Panc1 (cell line): ENCODE data around the gene YTHDC2. TPM values are rescaled to one million over a fixed set of nuclear protein-coding genes. Genes with fewer than 3 reads are reported as not detected.

ENCODE experiments used
- ATAC-seq: fragments of 200-7000 bp; cut with Tn5 transposase; 2 replicates; pipeline ENCODE4 v1.9.1; 2020; ENCODE audit warnings: mild to moderate bottlenecking, moderate library complexity
- BruUV-seq: library from RNA; stranded (reverse); fragments of 400-500 nt; replicated peaks from 2 replicates; lab custom pipeline; 2021; lab: Mats Ljungman, UMichigan
- CTCF ChIA-PET: fragments of 300-600 bp; sonication (Branson Sonifier 250); formaldehyde crosslinking; loops from one replicate; lab custom pipeline; 2022; ENCODE audit warnings: antibody characterized with exemption; lab: Charles Lee
- POLR2A ChIA-PET: fragments of 300-600 bp; sonication (Branson Sonifier 250); formaldehyde crosslinking; loops from one replicate; lab custom pipeline; 2022; ENCODE audit warnings: antibody characterized with exemption; lab: Charles Lee
- DNase-seq: peaks from one replicate; pipeline ENCODE4 v3.0.0-alpha.2; 2010; ENCODE audit warnings: low read depth, low spot score
- H3K27ac ChIP-seq: 2 replicates; pipeline ENCODE4 v1.5.1; 2011; ENCODE audit warnings: mild to moderate bottlenecking, low read length, inconsistent platforms
- H3K27me3 ChIP-seq: fragments of 200-500 bp; sonication (Bioruptor generic); 2 replicates; pipeline ENCODE4 v1.6.0; 2014; ENCODE audit warnings: low read length, inconsistent platforms; ENCODE audit not compliant: control insufficient read depth, insufficient read depth
- H3K36me3 ChIP-seq: fragments of 200-500 bp; sonication (Bioruptor generic); 2 replicates; pipeline ENCODE4 v1.5.1; 2014; ENCODE audit warnings: inconsistent platforms, mild to moderate bottlenecking, low read length, moderate library complexity; ENCODE audit not compliant: control insufficient read depth, insufficient read depth
- H3K4me1 ChIP-seq: 2 replicates; pipeline ENCODE4 v1.5.1; 2011; ENCODE audit warnings: inconsistent platforms, mild to moderate bottlenecking, low read length, moderate library complexity; ENCODE audit not compliant: control insufficient read depth, insufficient read depth
- H3K4me3 ChIP-seq, 2 experiments: 2 replicates each; pipeline ENCODE4 v1.5.1; 2011 to 2012; ENCODE audit warnings: low read depth in 2 of 2, low read length in 2 of 2, mild to moderate bottlenecking in 2 of 2, inconsistent platforms in 1 of 2, moderate library complexity in 1 of 2
- H3K9me3 ChIP-seq: fragments of 200-500 bp; sonication (Bioruptor generic); 2 replicates; pipeline ENCODE4 v1.5.1; 2014; ENCODE audit warnings: low read depth, mild to moderate bottlenecking, inconsistent platforms, low read length, moderate library complexity; ENCODE audit not compliant: control insufficient read depth, insufficient read depth
- CTCF ChIP-seq: fragments of 450-650 bp; IDR thresholded peaks from 2 replicates; pipeline ENCODE4 v1.5.1; 2017; ENCODE audit warnings: mild to moderate bottlenecking
- POLR2AphosphoS5 ChIP-seq: IDR thresholded peaks from 2 replicates; pipeline ENCODE4 v1.6.1; 2012; ENCODE audit warnings: mild to moderate bottlenecking, low read depth, low read length, moderate library complexity
- REST ChIP-seq, 2 experiments: IDR thresholded peaks; 2 replicates each; pipeline ENCODE4 v1.6.1; 2011 to 2012; ENCODE audit warnings: low read depth in 2 of 2, control low read depth in 1 of 2, low read length in 1 of 2, mild to moderate bottlenecking in 1 of 2, moderate library complexity in 1 of 2; ENCODE audit not compliant: insufficient read depth in 1 of 2
- SIN3A ChIP-seq: IDR thresholded peaks from 2 replicates; pipeline ENCODE4 v1.6.1; 2012; ENCODE audit warnings: low read depth, mild to moderate bottlenecking, low read length, moderate library complexity, borderline replicate concordance; ENCODE audit not compliant: insufficient read depth
- TCF7L2 ChIP-seq: IDR thresholded peaks from 2 replicates; pipeline ENCODE4 v1.6.1; 2011; ENCODE audit warnings: mild to moderate bottlenecking, low read depth, low read length, inconsistent platforms
- in situ Hi-C: cut with HindIII; loops from 2 replicates; pipeline ENCODE4 v1.10.0; 2016; ENCODE audit warnings: low sequenced_read_pairs, low pct_unique_long_range_greater_than_20kb
- intact Hi-C: fragments of 100-400 bp; cut with micrococcal nuclease; formaldehyde crosslinking; loops from one replicate; pipeline ENCODE4 v1.10.0; 2022; ENCODE audit not compliant: unreplicated experiment
- total RNA-seq: library from RNA; stranded (reverse); gene quantifications from one replicate; pipeline ENCODE4 v1.2.1, GENCODE V29; 2021; ENCODE audit not compliant: unreplicated experiment

The YTHDC2 gene
- total RNA-seq, 1 experiment from 2014 or later: 21.7 TPM

- CTCF ChIA-PET: no interaction called here
Observed at GRCh38 chr5:113552620-113553019, 39.1 kb downstream of the YTHDC2 start.

GRCh38 chr5:113562828-113563400 lies 49.4 kb downstream of the YTHDC2 start:
- H3K9me3 ChIP-seq: no peaks in the 10 kb centered on the region
- H3K36me3 ChIP-seq: peaks cover 16% of the 10 kb centered on the region
- DNase-seq: no peak
- H3K27me3 ChIP-seq: no peaks in the 10 kb centered on the region
- no peak overlapping the region for H3K27ac ChIP-seq
- ChIA-PET POLR2A (no interaction called here), CTCF (no interaction called here)
- TF ChIP-seq SIN3A: no peak
- TF ChIP-seq CTCF: no peak
- no peak for TF ChIP-seq POLR2AphosphoS5
- TF ChIP-seq REST (IDR thresholded peaks at IDR 0.05; ENCODE audit: insufficient read depth in 1 of 2, low read depth in 2 of 2, low read length in 1 of 2): no peak
- TF ChIP-seq TCF7L2: no peak
- no peak overlapping the region for H3K4me3 ChIP-seq
- BruUV-seq: no TSS peak
- H3K4me1 ChIP-seq: no peaks in the 10 kb centered on the region
- intact Hi-C loops (no loop called here), in situ Hi-C loops (no loop called here)
- no peak for ATAC-seq

More at GRCh38 chr5:113552620-113553019, 39.1 kb downstream of the YTHDC2 start:
- Histone ChIP-seq H3K4me3 (no peak overlapping the region), H3K9me3 (no peaks in the 10 kb centered on the region), H3K27me3 (no peaks in the 10 kb centered on the region), H3K27ac (no peak overlapping the region), H3K36me3 (peaks cover 31% of the 10 kb centered on the region), H3K4me1 (no peaks in the 10 kb centered on the region)
- no peak for TF ChIP-seq TCF7L2
- TF ChIP-seq POLR2AphosphoS5: no peak
- TF ChIP-seq CTCF: no peak
- in situ Hi-C loops (no loop called here), intact Hi-C loops (no loop called here)
- no TSS peak for BruUV-seq
- no peak for ATAC-seq
- POLR2A ChIA-PET: no interaction called here
- no peak for DNase-seq
